ENCODE data around the gene ATAD3C. TPM values are rescaled to one million over a fixed set of nuclear protein-coding genes. Genes with fewer than 3 reads are reported as not detected.

The ATAD3C gene, protein sequence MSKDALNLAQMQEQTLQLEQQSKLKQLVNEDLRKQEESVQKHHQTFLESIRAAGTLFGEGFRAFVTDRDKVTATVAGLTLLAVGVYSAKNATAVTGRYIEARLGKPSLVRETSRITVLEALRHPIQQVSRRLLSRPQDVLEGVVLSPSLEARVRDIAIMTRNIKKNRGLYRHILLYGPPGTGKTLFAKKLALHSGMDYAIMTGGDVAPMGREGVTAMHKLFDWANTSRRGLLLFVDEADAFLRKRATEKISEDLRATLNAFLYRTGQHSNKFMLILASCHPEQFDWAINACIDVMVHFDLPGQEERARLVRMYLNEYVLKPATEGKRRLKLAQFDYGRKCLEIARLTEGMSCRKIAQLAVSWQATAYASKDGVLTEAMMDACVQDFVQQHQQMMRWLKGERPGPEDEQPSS
- total RNA-seq (2022) (0.27 and 2.0 TPM in 2 replicates), Bru-seq, nascent RNA (percentile 8 among the genes with signal in this experiment), BruChase-seq, experiment 1, labeled RNA remaining after a 6-hour chase (percentile 15 among the genes with signal in this experiment), BruChase-seq, experiment 2, labeled RNA remaining after a 2-hour chase (percentile 14 among the genes with signal in this experiment)
- long read RNA-seq, transcript ATAD3C-203 (2 exons, 506 nt): major isoform, 5 of 6 reads
- long read RNA-seq, partial matches to known transcripts: 1 of 6 reads
- long read RNA-seq, other reads (novel, unspliced or antisense): 0 of 6 reads

DNA sequence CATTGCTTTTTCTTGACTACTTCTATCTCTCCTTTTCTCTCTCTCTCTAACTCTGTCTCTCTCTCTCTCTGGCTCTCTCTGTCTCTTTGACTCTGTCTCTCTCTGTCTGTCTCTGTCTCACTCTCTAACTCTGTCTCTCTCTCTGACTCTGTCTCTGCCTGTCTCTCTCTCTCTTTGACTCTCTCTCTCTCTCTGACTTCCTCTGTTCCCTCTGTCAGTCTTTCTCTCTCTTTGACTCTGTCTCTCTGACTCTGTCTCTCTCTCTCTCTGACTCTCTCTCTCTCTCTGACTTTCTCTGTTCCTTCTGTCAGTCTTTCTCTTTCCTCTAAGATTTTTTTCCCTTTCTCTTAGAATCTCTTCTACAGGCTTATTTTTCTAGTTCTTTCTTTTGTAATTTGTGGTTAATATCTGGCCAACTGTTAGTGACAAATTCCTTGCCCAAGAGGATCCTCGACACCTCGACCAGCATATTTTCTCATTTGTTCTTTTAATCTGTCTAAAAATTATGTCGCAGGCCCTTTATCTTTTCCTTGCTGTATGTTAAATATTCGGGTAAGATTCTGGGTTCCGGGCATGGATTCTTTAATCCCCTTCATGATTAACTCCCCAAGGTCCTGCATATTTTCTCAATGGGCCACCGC is at the start of gene ATAD3C:
Gene ATAD3C (plus strand): TSS at position 591 of the 641 bp plus-strand sequence. CDS start 995 bp downstream, outside the sequence.
- BruUV-seq (replicated peaks): no TSS peak
- Mint-ChIP-seq H3K27me3 (ENCODE audit: insufficient read depth, unreplicated experiment) (peaks cover 15% of the 10 kb centered on the region), H3K4me3 (ENCODE audit: unreplicated experiment) (no peak within 1 kb of the TSS), H3K27ac (ENCODE audit: low read depth, unreplicated experiment) (no peak within 1 kb of the TSS), H3K4me1 (ENCODE audit: insufficient read depth, unreplicated experiment) (no peaks in the 10 kb centered on the region), H3K9me3 (ENCODE audit: unreplicated experiment) (no peaks in the 10 kb centered on the region), H3K36me3 (ENCODE audit: insufficient read depth, unreplicated experiment) (no peaks in the 10 kb centered on the region)
- ChIA-PET CTCF (interaction anchor here (1.4 kb wide), 1 partner anchor 9 kb away, joined by 3 read pairs; no protein-coding TSS in a partner anchor), POLR2A (no interaction called here)
- no peak for DNase-seq (ENCODE audit: unreplicated experiment)
- intact Hi-C loops (cut with micrococcal nuclease): no loop called here
- TF ChIP-seq, protein P1, sequence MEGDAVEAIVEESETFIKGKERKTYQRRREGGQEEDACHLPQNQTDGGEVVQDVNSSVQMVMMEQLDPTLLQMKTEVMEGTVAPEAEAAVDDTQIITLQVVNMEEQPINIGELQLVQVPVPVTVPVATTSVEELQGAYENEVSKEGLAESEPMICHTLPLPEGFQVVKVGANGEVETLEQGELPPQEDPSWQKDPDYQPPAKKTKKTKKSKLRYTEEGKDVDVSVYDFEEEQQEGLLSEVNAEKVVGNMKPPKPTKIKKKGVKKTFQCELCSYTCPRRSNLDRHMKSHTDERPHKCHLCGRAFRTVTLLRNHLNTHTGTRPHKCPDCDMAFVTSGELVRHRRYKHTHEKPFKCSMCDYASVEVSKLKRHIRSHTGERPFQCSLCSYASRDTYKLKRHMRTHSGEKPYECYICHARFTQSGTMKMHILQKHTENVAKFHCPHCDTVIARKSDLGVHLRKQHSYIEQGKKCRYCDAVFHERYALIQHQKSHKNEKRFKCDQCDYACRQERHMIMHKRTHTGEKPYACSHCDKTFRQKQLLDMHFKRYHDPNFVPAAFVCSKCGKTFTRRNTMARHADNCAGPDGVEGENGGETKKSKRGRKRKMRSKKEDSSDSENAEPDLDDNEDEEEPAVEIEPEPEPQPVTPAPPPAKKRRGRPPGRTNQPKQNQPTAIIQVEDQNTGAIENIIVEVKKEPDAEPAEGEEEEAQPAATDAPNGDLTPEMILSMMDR (IDR thresholded peaks at IDR 0.05; ENCODE audit: unreplicated experiment): no peak

DNA sequence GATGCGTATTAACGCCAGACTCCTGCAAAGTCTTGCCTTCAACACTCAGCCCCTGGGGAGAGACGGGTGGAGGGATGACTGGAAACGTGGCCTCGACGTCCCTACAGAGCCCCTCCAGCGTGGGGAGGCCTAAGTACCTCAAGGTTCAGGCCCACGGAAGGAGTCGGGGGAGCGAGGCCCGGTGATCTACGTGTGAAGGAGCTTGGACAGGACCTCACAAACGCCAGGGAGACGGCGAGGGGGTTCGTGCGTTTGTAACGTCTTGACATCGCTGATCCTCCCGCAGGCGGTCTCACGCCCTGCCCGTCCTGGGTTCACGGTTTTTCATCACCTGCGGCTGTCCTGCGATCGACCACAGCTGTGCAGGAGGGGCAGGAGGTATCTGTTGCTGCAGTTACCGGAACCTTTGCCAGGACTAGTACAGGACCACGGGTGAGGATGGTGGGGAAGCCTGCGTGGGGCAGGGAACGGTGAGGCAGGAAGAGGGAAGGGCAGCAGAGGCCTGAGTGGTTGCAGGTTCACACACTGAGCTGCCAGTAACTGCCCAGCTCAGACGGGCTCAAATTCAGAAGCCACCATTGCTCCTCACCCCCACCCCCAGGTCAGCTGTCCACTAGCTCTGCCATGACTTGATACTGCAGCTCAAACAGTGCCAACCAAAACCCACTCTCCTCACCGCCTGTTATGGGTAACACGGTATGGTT is 49.5 kb upstream of the ATAD3C start:
- peaks cover 18% of the 10 kb centered on the region for H3K4me1 Mint-ChIP-seq (ENCODE audit: insufficient read depth, unreplicated experiment)
- peak overlapping the region; percentile 88 for H3K4me3 Mint-ChIP-seq (ENCODE audit: unreplicated experiment)
- no peaks in the 10 kb centered on the region for H3K9me3 Mint-ChIP-seq (ENCODE audit: unreplicated experiment)
- CTCF ChIA-PET: interaction anchor here (0.5 to 1.9 kb wide), 12 partner anchors 41 to 494 kb away, joined by 3 to 6 read pairs (median 4); no protein-coding TSS in a partner anchor
- intact Hi-C loops (cut with micrococcal nuclease): loop anchor here (2.0 to 10.0 kb wide), 2 partner anchors 25 to 105 kb away; partner anchors contain the start of gene AURKAIP1
- DNase-seq (ENCODE audit: unreplicated experiment): peak; percentile 13
- peaks cover 92% of the 10 kb centered on the region for H3K36me3 Mint-ChIP-seq (ENCODE audit: insufficient read depth, unreplicated experiment)
- POLR2A ChIA-PET: interaction anchor here (0.7 to 4.1 kb wide), 13 partner anchors 8 to 518 kb away, joined by 3 to 62 read pairs (median 4); partner anchors contain the start of genes AURKAIP1, MIB2 and MRPL20
- H3K27me3 Mint-ChIP-seq (ENCODE audit: insufficient read depth, unreplicated experiment): no peaks in the 10 kb centered on the region
- BruUV-seq (replicated peaks): TSS peak; percentile 45
- H3K27ac Mint-ChIP-seq (ENCODE audit: low read depth, unreplicated experiment): peak overlapping the region; percentile 84
- TF ChIP-seq, protein P1 (IDR thresholded peaks at IDR 0.05; ENCODE audit: unreplicated experiment): no peak

DNA sequence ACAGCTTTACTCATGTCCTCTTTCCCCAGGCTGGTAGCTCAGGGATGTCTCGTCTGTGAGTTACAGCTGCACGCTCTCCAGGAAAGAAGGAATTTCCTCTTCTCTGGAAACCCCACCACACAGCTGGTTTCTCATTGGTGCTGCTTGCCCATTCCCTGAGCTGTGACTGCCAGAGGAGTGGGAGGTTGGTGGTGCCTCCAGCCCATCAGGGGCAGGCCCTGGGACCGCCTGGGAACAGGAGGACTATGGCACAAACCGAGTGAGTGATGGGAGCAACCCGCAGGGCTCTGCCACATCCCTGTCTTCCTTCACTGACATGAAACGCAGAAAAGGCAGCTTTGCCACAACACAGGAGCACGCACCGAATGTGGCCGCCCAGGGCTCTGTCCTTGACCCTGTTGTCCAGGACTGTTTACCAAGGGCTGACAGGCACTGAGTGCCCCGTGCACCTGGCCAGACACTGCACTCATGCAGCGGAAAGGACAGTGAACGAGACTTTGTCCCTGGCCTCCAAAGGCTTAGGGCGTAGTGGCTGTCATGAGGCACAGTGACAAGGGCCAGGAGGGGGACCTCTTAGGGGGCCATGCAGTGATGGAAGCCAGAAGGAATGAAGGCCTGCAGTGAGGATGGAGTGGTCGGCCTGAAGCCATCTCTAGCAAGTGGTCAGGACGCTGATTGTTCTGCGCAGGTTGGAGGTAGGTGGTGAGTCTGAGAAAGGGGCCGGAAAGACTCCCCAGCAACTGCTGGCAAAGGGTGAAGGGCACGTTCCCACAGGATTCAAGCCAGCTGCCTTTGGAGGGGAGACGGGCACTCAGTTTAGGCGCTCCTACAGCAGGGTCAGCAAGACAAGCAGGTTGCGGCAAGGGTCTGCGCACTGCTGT is 48.7 kb upstream of the ATAD3C start:
- Mint-ChIP-seq H3K36me3 (ENCODE audit: insufficient read depth, unreplicated experiment) (peaks cover 92% of the 10 kb centered on the region), H3K27ac (ENCODE audit: low read depth, unreplicated experiment) (peak overlapping the region; percentile 84), H3K27me3 (ENCODE audit: insufficient read depth, unreplicated experiment) (no peaks in the 10 kb centered on the region), H3K4me1 (ENCODE audit: insufficient read depth, unreplicated experiment) (peaks cover 18% of the 10 kb centered on the region), H3K4me3 (ENCODE audit: unreplicated experiment) (peak overlapping the region; percentile 88), H3K9me3 (ENCODE audit: unreplicated experiment) (no peaks in the 10 kb centered on the region)
- intact Hi-C loops (cut with micrococcal nuclease): loop anchor here (10.0 kb wide), 1 partner anchor 104 kb away; no protein-coding TSS in a partner anchor
- DNase-seq (ENCODE audit: unreplicated experiment): no peak
- ChIA-PET CTCF (interaction anchor here (0.5 to 2.4 kb wide), 9 partner anchors 13 to 321 kb away, joined by 3 to 9 read pairs (median 4); no protein-coding TSS in a partner anchor), POLR2A (interaction anchor here (0.6 to 4.1 kb wide), 10 partner anchors 7 to 398 kb away, joined by 3 to 62 read pairs (median 6); partner anchors contain the start of genes AURKAIP1, MIB2 and MRPL20)
- TF ChIP-seq, protein P1 (IDR thresholded peaks at IDR 0.05; ENCODE audit: unreplicated experiment): no peak
- BruUV-seq (replicated peaks): no TSS peak
